Measurements from ENCODE around the gene ZBTB43.

DNA sequence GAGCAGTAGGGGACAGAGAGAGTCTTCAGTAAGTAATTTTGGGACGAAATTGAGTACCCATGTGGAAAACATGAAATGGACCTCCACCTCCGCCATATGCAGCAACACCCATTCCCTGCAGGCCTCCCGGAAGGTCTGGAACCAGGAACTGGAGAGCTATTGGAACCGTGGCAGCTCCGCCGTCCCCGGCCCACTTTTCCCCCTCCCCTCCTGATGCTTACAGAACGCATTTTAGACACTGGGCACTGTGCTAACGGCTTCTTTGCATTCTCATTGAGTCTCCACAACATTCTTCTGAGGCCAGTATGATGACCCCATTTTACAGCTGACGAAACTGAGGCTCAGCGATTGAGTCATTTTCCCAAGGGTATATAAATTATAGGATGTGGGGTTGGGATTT is 20.4 kb upstream of the ZBTB43 start:
- TF ChIP-seq CTCF (conservative IDR thresholded peaks at IDR 0.05; ENCODE audit: low read depth in 2 of 2) (no peak), EZH2 (IDR thresholded peaks at IDR 0.05; ENCODE audit: low read depth, unreplicated experiment) (no peak)

All from GM23338 (cell line).